HG03097 (cell line): ENCODE measurements around the gene CORO2B.
"Not testable (repeated sequence)": the region's sequence is repeated elsewhere in the genome, so short reads cannot be mapped to it uniquely, and the experiment has no call there.

ENCODE experiments used
- ATAC-seq: cut with Tn5 transposase; IDR thresholded peaks from one replicate; pipeline ENCODE4 v1.9.1; 2021; ENCODE audit not compliant: unreplicated experiment, low FRiP score

Gene CORO2B

GRCh38 chr15:68641376-68641775 is 62.6 kb downstream of the CORO2B start:
- no peak for ATAC-seq

- ATAC-seq: no peak
Observed at GRCh38 chr15:68642491-68642845, 63.7 kb downstream of the CORO2B start.

GRCh38 chr15:68643216-68643830 is 64.5 kb downstream of the CORO2B start:
- no peak for ATAC-seq

GRCh38 chr15:68644083-68644904 is 65.5 kb downstream of the CORO2B start:
- ATAC-seq: no peak

GRCh38 chr15:68644996-68645395 is 66.2 kb downstream of the CORO2B start:
- ATAC-seq: no peak

GRCh38 chr15:68646156-68646555 is 67.4 kb downstream of the CORO2B start:
- ATAC-seq: no peak

- no peak for ATAC-seq
Observed at GRCh38 chr15:68646696-68647095, 67.9 kb downstream of the CORO2B start.

- ATAC-seq: not testable (repeated sequence)
Observed at GRCh38 chr15:68647361-68647760, 68.6 kb downstream of the CORO2B start.

GRCh38 chr15:68650901-68651709 is 72.3 kb downstream of the CORO2B start:
- ATAC-seq: no peak

GRCh38 chr15:68651916-68652525 is 73.2 kb downstream of the CORO2B start:
- no peak for ATAC-seq

- ATAC-seq: no peak
Observed at GRCh38 chr15:68653031-68653635, 74.3 kb downstream of the CORO2B start.

- no peak for ATAC-seq
Observed at GRCh38 chr15:68653801-68654200, 75.0 kb downstream of the CORO2B start.

- ATAC-seq: no peak
Observed at GRCh38 chr15:68654786-68655560, 76.2 kb downstream of the CORO2B start.

GRCh38 chr15:68655686-68656437 is 77.1 kb downstream of the CORO2B start:
- no peak for ATAC-seq

GRCh38 chr15:68656438-68656739 is 77.6 kb downstream of the CORO2B start:
- no peak for ATAC-seq

GRCh38 chr15:68658151-68658550 is 79.4 kb downstream of the CORO2B start:
- ATAC-seq: no peak

GRCh38 chr15:68658641-68659358 is 80.0 kb downstream of the CORO2B start:
- ATAC-seq: no peak

- ATAC-seq: no peak
Observed at GRCh38 chr15:68663526-68663925, 84.7 kb downstream of the CORO2B start.
